NCI-H146 treated with DMSO at 0.1 percent for 48 hours (cell line): Measurements from ENCODE around the gene SCUBE3.
A peak's percentile ranks its signal among the peaks of the same experiment; 100 is the strongest.

Experiments used
- DNase-seq: peaks from one replicate; lab custom pipeline; 2025; ENCODE audit not compliant: unreplicated experiment; lab: John Stamatoyannopoulos, UW

SCUBE3 gene

GRCh38 chr6:35181308-35181932, 32.3 kb upstream of the SCUBE3 start:
- DNase-seq: no peak

- peak; percentile 15 for DNase-seq
Observed at GRCh38 chr6:35181933-35182612, 31.7 kb upstream of the SCUBE3 start.

GRCh38 chr6:35183281-35183680, 30.5 kb upstream of the SCUBE3 start:
- DNase-seq: no peak

DNA sequence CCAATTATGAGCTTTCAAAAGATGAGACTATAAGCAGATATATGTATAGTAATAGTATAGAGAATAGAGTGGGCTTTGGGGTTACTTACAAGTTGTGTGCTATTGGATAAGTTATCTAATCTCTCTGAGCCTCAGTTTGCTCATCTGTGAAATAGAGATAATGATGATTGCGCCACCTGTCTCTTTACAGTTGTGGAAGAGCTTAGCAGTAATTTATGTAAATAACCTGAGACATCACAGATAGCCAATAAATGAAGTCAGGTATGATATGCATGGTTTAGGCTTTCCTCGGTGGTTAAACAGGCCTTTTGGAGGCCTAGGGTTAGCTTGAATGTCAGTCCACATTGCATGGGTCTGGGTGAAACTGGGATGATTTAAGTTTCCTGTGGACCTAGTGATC, 29.8 kb upstream of the SCUBE3 start:
- DNase-seq: no peak

GRCh38 chr6:35184580-35185301, 29.0 kb upstream of the SCUBE3 start:
- no peak for DNase-seq

- DNase-seq: no peak
Observed at GRCh38 chr6:35185302-35185681, 28.5 kb upstream of the SCUBE3 start.

DNA sequence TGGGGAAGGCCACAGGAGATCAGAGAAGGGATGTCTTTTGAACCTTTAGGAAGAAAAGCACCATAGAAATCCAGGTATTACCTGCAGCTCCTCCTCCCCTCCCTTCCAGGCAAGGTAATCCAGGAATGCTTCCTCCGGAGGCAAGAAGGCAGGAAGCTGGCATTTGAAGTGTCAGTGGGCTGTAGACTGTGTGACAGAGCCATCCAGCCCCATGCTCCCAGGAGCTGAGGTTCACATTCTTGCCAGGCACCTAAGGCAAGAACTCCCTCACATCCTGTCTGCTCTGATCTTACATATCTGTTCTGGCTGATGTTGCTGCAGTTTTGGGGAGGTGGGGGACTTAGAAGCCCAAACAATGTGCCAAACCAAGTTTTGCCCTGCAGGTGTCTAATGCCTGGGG, 27.8 kb upstream of the SCUBE3 start:
- no peak for DNase-seq

- no peak for DNase-seq
Observed at GRCh38 chr6:35186571-35186970, 27.2 kb upstream of the SCUBE3 start.

GRCh38 chr6:35188886-35189285, 24.9 kb upstream of the SCUBE3 start:
- DNase-seq: no peak

DNA sequence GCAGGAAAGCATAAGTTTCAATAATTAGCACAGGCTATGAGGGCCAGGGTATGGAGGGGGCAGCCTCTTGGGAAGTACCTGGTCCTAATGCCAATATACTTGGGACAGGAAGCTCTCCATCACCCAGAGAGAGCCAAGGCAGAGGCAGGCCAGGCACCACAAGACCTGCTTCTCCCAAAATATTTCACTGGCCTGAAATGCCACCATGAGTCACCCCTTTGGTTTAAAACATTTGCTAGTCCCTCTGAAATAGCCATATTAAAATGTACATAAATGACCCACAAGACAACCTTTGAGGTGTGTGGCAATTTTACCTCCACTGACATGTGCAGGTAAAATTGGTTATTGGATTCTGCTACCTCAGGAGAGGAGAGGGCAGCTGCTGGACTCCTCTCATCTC, 23.4 kb upstream of the SCUBE3 start:
- no peak for DNase-seq

- DNase-seq: no peak
Observed at GRCh38 chr6:35191889-35192288, 21.9 kb upstream of the SCUBE3 start.

- DNase-seq: no peak
Observed at GRCh38 chr6:35192301-35192860, 21.4 kb upstream of the SCUBE3 start.

DNA sequence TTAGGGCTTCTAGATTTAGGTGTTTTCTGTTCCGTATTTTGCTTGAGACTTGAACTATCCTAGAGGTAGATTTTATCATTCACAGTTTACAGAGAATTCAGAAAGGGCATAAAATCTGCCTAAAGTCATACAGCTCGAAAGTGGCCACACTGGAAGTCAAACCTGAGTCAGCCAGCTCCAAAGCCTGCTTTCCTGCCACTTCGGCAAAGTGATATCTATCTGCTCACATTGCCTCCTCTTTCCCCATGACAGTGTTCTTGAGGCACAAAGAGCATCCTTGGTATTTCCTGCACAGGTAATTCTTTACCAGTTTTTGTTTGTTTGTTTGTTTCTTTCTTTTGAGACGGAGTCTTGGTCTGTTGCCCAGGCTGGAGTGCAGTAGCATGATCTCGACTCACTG, 19.4 kb upstream of the SCUBE3 start:
- no peak for DNase-seq

- DNase-seq: no peak
Observed at GRCh38 chr6:35195120-35195780, 18.5 kb upstream of the SCUBE3 start.

DNA sequence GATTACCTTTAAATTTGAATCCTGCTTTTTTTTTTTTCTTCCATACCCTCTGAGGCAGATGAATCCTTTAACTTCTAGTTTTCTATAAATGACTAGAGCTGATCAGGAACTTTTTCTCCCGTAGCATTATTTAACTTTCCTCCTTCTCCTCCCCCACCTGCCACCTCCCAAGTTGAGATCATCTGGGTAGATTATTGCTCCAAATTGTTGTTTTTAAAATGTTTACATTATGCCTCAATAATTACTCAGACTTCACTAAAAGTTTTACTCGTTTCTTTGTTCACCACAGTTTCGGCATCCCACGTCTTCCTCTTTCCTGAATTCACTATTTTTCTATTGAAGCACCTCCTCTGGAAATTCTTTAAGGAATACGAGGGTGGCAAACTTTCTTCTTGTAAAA, 16.6 kb upstream of the SCUBE3 start:
- DNase-seq: no peak

- no peak for DNase-seq
Observed at GRCh38 chr6:35199866-35200265, 13.9 kb upstream of the SCUBE3 start.

DNA sequence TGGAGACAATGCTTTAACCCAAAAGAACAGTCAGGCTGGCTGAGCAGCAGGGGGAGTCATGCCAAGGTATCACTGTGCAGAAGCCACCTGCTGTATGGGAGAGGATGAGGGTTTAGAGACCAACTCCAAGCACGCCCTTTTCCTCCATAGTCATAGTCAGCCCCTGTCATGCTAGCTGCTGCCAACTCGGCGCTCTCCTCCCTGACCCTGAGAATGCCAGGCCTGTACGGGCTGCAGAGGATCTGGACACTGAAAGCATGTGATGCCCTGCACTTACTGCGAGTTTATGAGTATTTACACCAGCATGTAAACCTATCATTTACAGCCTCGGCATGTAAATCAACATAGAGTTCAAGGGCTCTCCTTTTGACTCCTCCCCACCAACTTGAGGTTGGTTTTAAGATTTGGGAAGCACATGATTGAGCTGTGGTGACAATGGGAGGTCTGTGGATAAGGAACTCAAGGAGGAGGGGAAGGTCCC, 11.7 kb upstream of the SCUBE3 start:
- no peak for DNase-seq

DNA sequence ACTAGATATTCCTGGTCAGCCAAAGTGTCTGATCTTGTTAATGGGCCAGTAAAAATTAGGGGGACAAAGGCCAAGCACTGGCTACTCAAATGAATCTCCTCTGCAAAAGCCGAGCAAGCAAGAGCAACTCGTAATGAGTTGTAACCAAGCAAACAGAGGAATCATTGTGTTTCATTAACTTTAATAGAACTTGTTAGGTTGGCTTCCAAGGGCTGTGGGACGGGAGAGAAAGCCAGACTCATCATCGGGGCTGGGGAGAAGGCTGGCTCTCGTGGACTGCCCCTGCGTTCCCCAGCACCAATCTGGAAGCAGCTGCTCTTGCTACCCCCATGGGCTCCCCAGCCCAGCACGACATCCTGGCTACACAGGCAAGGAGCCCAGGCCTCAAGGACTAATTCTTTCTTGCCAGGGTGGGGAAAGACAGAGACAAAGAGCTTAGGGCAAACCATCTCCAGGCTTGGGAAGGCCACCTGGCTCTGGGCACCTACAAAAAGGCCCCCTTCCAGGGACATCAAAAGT, 10.5 kb upstream of the SCUBE3 start:
- DNase-seq: no peak

GRCh38 chr6:35203680-35204079, 10.1 kb upstream of the SCUBE3 start:
- DNase-seq: no peak

DNA sequence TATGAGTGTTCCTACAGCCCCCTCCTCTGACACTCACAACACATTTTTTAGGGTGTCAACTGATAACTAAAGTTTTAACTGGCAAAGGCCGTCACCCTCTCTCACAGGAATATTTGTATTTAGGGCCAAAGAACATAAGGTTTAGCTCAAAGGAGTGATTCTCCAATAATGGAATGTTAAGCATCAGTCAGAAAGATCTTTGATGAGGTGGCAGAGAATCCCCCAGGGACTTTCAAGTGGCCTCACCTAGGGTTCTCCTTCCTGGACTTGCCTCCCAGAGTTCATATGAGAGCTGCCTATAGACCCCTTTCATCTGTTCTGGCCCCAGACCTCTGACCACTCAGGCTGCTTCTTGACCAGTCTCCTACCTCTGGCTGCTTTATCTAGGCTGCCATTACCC, 7.4 kb upstream of the SCUBE3 start:
- no peak for DNase-seq

GRCh38 chr6:35208419-35208818, 5.3 kb upstream of the SCUBE3 start:
- DNase-seq: no peak
